Activated gamma-delta T cell treated with Interleukin-2 at 50 U/mL for 16 hours (primary cell): ENCODE data around the gene CCBE1.

Source experiments
- DNase-seq: peaks from one replicate; pipeline ENCODE4 v3.0.0-alpha.2; 2020

The CCBE1 gene

DNA sequence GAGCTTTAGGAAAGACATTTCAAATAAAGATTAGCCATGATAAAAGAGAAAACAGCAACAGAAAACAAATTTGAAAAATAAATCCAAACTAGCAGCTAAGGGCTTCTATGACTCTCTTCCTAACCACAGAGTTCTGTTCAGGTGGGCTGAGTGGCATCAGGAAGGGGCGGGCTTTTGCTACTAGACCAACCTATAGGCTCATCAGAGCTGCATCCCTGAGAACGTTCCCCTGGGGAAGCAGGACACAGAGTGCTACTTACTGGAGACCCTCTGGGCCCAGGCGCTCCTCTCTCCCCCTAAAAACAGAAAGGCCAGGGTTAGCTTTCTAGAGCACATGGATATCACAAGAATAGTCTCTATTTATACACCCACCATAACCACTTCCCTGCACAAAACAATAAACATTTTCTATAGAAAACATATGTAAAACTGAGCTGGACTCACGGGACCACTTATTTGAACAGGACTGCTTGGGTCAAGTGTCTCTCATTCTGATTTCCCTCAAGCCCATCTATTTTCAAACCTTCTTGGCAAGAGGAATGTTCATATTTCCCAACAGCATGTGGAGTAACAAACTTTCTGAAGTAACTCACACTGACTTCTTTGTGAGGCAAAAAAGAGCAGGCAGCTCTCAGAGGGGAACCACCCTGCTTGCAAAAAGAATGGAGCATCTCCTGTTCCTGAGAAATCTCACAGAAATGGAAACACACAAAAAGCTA lies 259.2 kb downstream of the CCBE1 start:
- DNase-seq = no peak

DNA sequence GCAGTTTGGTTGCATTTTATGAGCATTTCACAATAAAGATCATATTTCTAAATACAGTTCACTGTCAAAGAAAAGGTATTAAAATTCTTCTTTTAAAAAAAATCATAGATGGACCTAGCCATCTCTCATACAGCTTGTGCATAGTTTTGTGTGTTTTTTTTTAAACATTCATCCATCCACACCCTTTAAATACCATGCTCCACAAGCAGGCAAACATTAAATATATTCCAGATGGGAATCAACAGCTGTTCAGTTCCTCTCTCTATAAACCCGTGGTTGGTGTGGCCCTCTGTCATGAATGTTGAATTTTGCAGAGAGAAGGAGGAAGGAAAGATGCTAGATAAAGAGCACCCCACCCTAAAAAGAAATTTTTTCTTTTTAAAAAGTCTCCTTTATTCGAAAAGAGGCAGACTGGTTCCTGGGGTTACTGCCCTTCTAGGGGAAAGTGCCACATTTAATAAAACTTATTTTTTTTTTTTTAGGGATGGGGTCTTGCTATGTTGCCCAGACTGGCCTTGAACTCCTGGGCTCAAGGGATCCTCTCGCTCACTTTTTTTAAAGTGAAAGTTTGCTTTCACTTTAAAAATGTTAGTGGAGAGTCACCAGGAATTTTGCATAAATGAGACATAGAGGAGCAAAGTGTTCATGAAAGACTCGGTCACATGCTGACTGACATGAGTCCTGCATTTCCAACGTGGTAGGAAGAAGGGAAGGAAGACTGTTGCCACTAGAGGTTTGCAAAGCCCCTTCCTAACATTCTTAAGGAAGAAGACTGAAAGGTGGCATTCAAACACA lies 264.2 kb downstream of the CCBE1 start:
- DNase-seq = no peak

DNA sequence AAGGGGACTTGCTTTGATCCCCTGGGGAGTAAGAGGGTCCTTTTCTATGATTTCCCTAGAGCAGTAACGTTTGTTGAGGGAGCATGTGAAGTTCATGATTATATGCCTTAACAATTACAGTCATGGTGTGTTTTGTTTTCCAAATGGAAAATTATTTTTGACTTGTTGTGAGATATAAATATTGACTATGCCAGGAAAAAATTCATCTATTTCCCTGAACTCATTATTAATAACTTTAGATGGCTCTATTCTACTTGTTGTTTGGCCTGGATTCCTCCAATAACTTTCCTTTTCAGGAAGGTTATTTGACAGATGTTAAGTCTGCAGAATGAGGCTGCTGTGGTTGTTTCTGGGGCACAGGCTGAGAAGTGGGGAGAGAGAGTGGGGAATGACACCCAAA lies 266.1 kb downstream of the CCBE1 start:
- DNase-seq = no peak

- no peak for DNase-seq
Measured at GRCh38 chr18:59429608-59430007, 267.6 kb downstream of the CCBE1 start.

GRCh38 chr18:59428018-59428417 lies 269.2 kb downstream of the CCBE1 start:
- DNase-seq = no peak

GRCh38 chr18:59426855-59427254 lies 270.4 kb downstream of the CCBE1 start:
- no peak for DNase-seq

GRCh38 chr18:59423259-59423658 lies 274.0 kb downstream of the CCBE1 start:
- DNase-seq = no peak

DNA sequence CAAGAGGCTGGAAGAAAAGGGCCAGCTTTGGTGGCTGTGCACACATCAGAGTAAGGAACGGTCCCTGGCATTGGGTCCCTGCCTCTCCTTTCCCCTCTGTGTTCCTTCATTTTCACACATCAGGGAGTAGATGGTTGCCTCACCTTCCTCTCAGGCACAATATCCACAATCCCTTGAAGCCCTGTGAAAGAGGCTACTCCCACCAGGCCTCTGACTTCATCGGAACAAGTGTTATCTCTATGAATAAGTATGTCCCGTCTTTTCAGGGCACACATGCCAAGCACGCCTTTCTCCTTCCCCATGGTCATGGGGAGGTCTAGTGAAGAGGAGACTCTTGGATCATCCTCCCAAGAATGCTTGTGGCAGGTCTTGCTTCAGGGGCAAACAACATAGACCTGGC lies 277.0 kb downstream of the CCBE1 start:
- no peak for DNase-seq

- no peak for DNase-seq
Measured at GRCh38 chr18:59419386-59419785, 277.8 kb downstream of the CCBE1 start.

DNA sequence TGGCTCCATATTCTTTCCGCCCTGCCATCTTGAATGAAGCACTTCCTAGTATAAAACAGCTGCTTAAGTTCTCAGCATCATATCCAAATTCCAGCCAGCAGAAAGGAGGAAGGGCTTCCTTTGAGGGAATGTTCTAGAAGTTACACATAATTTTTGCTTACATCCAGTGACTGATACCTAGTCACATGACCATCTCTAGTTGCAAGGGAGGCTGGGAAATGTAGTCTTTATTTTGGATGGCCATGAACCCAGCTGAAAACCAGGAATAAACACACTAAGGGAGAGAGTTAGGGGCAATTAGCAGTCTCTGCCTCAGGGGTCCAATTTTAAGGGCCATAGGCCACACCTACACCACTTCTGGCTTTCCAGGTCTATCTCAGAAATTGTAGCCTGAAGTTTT lies 280.4 kb downstream of the CCBE1 start:
- no peak for DNase-seq

DNA sequence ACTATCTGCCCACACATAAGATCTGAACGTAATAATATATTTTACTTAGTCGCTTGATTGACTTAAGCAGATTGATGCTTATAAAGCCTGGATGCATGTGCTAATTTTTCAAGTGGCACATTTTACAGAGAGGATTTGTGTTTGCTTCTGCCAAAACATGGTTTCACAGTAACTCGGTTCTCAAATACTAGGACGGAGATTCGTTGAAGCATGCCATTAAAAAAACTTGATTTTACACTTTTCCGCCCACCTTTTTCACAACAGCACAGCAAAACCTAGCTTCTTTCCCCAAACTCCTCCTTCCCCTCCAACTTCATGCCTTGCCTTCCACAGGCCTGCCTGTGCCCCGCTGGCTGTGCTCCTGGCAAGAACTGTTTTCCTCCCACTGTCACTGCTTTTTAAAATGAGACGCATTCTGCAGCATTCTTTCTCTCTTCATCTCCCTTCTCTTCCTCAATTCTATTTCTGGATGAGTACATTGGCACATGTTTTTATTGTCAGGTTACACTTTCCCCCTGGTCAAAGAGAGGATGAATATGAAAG lies 283.0 kb downstream of the CCBE1 start:
- DNase-seq = no peak

DNA sequence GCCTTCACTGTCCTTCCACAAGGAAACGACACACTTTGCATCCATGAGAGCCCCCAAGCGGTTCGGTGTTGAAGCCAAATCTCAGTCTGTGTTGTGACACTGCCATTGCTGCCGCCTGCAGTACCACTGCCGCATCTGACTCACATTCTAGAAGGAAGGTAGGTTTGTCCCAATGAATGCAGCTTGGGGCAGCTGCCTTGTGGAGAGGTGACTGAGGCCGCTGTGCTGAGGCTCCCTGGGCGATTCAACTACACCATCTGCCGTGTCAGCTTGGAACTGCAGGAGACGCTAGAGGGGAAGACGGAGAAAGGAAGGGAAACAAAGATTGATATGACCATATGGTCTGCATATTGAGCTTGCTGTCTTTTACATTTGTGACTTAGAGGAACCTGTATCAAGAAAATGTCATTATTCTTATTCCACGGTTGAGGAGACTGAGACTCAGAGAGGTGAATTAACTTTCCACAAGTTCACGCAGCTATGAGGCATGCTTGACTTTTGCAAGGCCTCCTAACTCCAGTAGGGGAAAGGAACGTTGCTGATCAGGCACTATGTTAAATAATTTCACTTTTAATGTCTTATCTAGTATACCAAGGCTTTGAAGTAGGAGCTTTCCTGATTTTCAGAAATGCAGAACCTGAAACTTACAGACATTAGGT lies 294.7 kb downstream of the CCBE1 start:
- DNase-seq = peak; percentile 54

GRCh38 chr18:59400407-59400806 lies 296.8 kb downstream of the CCBE1 start:
- DNase-seq = no peak

- DNase-seq = no peak
Measured at GRCh38 chr18:59395226-59396175, 301.7 kb downstream of the CCBE1 start.

DNA sequence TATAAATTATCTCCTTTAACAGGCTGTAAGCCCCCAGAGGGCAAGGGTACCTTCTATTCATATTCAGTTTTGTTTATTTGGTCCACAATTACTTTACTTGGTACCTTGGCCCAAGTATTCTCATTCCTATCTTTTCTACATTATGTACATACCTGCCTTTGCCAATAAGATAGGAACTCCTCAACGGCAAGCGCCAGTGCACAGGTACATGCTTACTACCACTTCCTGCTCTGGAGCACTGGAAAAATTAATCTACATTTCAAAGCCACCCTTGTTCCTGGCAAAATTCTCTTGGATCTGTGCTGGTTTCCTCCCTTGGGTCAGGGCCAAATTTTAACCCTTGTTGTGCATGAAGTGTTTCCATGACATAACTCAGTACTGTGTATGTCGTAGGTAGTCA lies 303.8 kb downstream of the CCBE1 start:
- DNase-seq = no peak

DNA sequence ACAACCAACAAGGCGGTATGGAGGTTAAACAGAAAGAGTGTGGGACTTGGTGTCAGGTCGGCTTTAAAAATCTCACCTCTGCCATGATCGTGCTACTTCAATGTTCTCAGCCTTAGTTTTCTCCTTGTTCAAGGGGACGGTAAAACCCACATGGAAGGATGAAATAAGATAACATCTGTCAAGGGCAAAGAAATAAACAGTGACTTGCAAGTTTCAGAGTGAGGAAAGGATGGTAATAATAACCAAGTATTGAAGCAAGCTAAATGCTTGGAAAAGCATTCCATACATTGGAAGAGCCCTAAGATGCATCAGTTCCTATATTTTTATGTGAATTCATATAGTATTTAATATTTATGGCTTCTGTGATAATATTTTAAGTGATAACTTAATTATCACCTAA lies 308.4 kb downstream of the CCBE1 start:
- no peak for DNase-seq

DNA sequence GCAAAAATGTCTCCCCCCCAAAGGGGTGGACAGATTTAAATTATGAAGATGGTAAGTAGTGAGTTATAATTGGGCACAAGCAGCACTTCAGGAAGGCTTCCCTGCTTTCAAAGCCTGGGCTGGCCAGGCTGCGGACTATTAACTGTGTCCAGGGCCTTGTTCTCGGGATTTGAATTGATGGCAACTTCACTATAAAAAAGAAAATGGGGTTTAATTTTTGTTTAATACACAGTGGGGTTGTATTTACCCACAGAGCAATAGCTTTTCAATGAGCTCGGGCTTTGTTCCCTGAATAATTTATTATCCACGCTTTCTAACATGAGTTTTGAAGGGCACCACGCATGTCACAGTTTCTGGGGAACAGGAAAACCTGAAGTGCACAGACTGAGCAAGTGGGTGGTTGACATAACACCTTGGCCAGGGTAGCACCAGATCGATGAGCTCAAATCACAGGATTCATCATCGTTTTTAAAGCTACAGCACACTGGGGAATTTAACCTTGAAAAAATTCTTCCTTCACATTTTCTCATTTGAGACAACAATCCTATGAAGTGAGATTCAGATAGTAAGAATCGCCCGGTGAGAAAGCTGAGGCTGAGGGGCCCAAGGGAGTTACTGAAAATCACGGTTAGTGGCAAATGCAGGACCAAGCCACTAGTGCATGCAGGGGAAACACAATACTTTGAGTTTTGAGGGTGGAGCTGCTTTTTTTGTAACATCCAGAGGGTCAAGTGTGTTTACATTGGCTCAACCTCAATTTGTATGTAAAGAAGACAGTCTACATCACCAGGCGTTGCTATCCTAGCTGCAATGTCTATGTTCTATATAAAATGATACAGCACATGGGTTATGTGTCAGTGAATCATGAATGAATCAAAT lies 309.3 kb downstream of the CCBE1 start:
- DNase-seq = no peak

DNA sequence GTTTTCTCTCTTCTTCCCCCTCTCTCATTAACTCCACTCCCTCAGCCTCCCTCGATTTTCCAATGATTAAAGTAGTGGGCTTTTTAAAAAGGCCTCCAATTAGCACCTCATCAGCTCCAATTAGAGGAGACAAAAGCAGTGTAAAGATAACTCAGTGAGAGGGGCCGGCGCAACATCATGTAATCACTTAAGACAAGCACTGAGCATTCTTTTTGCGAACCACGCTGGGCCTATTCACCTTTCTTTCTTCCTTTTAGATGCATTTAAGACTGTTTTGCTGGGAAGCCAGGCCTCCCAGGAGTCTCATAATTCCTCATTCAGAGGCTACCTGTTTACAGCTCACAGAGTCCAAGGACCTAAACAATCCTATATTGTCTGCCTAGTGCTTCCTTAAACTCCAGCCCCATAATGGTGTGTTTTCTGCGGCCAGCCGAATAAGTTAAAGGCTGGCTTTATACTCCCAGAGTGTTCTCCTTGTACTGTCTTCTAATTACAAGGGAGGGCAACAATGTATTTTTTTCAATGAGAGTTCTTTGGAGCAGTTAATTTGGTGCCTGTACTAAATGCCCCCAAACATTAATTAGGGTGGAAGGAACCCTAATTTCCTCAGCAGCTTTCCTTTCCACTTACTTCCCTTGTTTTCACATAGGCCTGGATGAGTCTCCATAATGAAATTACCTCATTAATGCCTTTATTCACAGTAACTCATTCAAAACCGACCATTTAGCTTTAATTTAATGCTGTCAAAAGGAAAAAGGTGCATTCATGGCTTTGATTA lies 310.1 kb downstream of the CCBE1 start:
- no peak for DNase-seq

- no peak for DNase-seq
Measured at GRCh38 chr18:59385191-59385590, 312.0 kb downstream of the CCBE1 start.

DNA sequence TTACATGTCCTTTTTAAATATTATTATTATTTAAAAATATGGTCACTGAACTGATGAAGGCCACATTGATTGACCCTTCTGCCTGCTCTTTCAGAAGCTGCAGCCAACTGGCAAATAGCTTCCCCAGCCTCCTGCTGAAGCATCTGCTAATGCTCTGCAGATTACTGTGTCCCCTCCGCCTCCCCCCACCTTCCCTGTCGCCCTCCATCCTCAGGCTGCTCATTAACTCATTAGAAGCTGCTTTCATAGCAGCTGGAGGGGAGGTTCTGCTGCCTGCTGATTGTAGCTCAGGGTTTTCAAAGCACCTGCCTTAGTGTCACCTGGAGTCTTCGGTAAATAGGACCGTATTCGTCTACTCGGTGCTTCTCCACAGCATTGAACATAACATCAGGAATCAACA lies 313.4 kb downstream of the CCBE1 start:
- DNase-seq = no peak

GRCh38 chr18:59382383-59382782 lies 314.8 kb downstream of the CCBE1 start:
- no peak for DNase-seq
